Measurements from ENCODE around the gene SMYD4.

Gene SMYD4

GRCh38 chr17:1796800-1797199 is 32.9 kb downstream of the SMYD4 start:
- H3K36me3 ChIP-seq (ENCODE audit: insufficient read depth, low read length): peaks cover 14% of the 10 kb centered on the region
- H3K27me3 ChIP-seq (ENCODE audit: control insufficient read depth, insufficient read depth, low read length): no peaks in the 10 kb centered on the region
- H3K9me3 ChIP-seq (replicated peaks; ENCODE audit: low read length): no peaks in the 10 kb centered on the region
- H3K4me1 ChIP-seq (ENCODE audit: control insufficient read depth, insufficient read depth, low read length): no peaks in the 10 kb centered on the region
- no peak overlapping the region for H3K4me3 ChIP-seq (ENCODE audit: low read length)
- H3K4me2 ChIP-seq (ENCODE audit: low read length): no peak overlapping the region
- H3K9ac ChIP-seq (ENCODE audit: low read depth, low read length): no peak overlapping the region

DNA sequence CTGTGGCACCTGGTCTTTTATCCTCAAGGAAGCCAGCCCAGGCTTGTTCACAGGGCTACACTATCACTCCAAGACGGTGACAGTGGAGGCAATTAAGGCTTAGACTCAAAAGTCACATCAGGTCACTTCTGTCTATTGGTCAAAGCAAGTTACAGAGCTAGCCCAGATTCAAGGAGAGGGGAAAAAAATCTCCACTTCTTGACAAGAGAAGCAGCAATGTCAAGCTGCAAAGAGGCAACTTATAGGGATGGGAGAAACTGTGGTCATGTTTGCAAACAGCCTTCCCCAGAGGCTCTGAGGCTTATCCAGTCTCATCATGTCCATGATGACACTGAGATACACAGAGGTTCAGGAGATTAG is 36.3 kb downstream of the SMYD4 start:
- Histone ChIP-seq H3K4me1 (ENCODE audit: control insufficient read depth, insufficient read depth, low read length) (no peaks in the 10 kb centered on the region), H3K4me3 (ENCODE audit: low read length) (no peak overlapping the region), H3K4me2 (ENCODE audit: low read length) (no peak overlapping the region), H3K27me3 (ENCODE audit: control insufficient read depth, insufficient read depth, low read length) (no peaks in the 10 kb centered on the region), H3K9me3 (replicated peaks; ENCODE audit: low read length) (no peaks in the 10 kb centered on the region), H3K36me3 (ENCODE audit: insufficient read depth, low read length) (no peaks in the 10 kb centered on the region), H3K9ac (ENCODE audit: low read depth, low read length) (no peak overlapping the region)

GRCh38 chr17:1792495-1793446 is 36.9 kb downstream of the SMYD4 start:
- Histone ChIP-seq H3K4me3 (ENCODE audit: low read length) (no peak overlapping the region), H3K4me1 (ENCODE audit: control insufficient read depth, insufficient read depth, low read length) (peaks cover 4% of the 10 kb centered on the region), H3K9me3 (replicated peaks; ENCODE audit: low read length) (no peaks in the 10 kb centered on the region), H3K4me2 (ENCODE audit: low read length) (no peak overlapping the region), H3K27me3 (ENCODE audit: control insufficient read depth, insufficient read depth, low read length) (no peaks in the 10 kb centered on the region), H3K9ac (ENCODE audit: low read depth, low read length) (no peak overlapping the region), H3K36me3 (ENCODE audit: insufficient read depth, low read length) (no peaks in the 10 kb centered on the region)

- H3K27me3 ChIP-seq (ENCODE audit: control insufficient read depth, insufficient read depth, low read length): no peaks in the 10 kb centered on the region
- H3K4me1 ChIP-seq (ENCODE audit: control insufficient read depth, insufficient read depth, low read length): peaks cover 21% of the 10 kb centered on the region
- no peaks in the 10 kb centered on the region for H3K9me3 ChIP-seq (replicated peaks; ENCODE audit: low read length)
- no peak overlapping the region for H3K9ac ChIP-seq (ENCODE audit: low read depth, low read length)
- no peak overlapping the region for H3K4me2 ChIP-seq (ENCODE audit: low read length)
- no peak overlapping the region for H3K4me3 ChIP-seq (ENCODE audit: low read length)
- H3K36me3 ChIP-seq (ENCODE audit: insufficient read depth, low read length): peaks cover 3% of the 10 kb centered on the region
Observed at GRCh38 chr17:1789936-1790335, 39.8 kb downstream of the SMYD4 start.

DNA sequence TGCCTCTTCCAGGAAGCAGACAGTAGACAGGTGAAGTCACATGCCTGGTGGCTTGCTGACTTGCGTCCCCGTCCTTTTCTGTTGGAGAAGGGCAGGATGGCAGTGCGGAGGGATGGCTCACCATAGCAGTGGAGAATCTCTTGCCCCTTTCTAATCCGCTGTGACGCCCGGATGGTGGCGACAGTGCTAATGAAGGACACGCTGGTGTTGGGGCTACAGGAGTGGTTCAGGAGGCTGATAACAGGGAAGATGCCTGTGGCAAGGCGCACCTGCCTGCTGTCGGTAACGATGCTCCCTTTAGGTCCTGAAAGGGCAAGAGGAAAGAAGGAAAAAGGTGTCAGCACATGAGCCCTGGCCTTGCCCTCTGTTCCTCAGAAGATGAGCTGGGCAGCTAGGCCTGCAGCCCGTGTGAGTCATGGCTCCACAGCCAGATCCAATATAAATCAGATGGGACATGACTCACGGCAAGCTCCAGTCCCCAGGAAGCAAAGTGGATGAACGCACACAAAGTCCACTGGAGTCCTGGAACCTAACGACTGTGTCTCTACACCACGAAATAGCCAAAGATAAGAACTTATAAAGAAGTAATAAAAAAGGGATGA is 42.3 kb downstream of the SMYD4 start:
- Histone ChIP-seq H3K4me2 (ENCODE audit: low read length) (peak overlapping the region; percentile 41), H3K9ac (ENCODE audit: low read depth, low read length) (peak overlapping the region; percentile 45), H3K9me3 (replicated peaks; ENCODE audit: low read length) (no peaks in the 10 kb centered on the region), H3K27me3 (ENCODE audit: control insufficient read depth, insufficient read depth, low read length) (no peaks in the 10 kb centered on the region), H3K4me1 (ENCODE audit: control insufficient read depth, insufficient read depth, low read length) (peaks cover 40% of the 10 kb centered on the region), H3K36me3 (ENCODE audit: insufficient read depth, low read length) (peaks cover 3% of the 10 kb centered on the region), H3K4me3 (ENCODE audit: low read length) (peak overlapping the region; percentile 1)

DNA sequence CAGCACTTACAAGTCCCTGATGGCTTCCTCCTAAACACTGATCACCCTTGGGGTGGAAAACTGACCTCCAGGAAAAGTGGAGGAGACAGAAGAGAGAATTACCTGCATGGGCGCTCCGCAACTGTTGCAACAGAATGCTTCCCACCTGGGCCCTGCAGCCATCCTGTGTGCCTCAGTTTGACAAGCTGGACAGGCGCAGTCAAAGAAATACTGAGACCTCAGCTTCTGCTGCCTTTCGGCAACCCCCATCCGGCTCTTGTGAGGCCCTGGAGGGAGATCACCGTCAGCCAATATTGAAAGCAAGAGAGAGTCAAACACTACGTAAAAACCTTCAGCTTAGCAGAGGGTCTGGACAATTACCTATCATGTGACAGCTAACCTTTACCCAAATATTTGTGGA is 43.0 kb downstream of the SMYD4 start:
- peaks cover 47% of the 10 kb centered on the region for H3K4me1 ChIP-seq (ENCODE audit: control insufficient read depth, insufficient read depth, low read length)
- H3K27me3 ChIP-seq (ENCODE audit: control insufficient read depth, insufficient read depth, low read length): no peaks in the 10 kb centered on the region
- H3K9ac ChIP-seq (ENCODE audit: low read depth, low read length): peak overlapping the region; percentile 45
- no peak overlapping the region for H3K4me2 ChIP-seq (ENCODE audit: low read length)
- H3K9me3 ChIP-seq (replicated peaks; ENCODE audit: low read length): no peaks in the 10 kb centered on the region
- no peak overlapping the region for H3K4me3 ChIP-seq (ENCODE audit: low read length)
- H3K36me3 ChIP-seq (ENCODE audit: insufficient read depth, low read length): peaks cover 6% of the 10 kb centered on the region

- no peak overlapping the region for H3K4me3 ChIP-seq (ENCODE audit: low read length)
- H3K9ac ChIP-seq (ENCODE audit: low read depth, low read length): no peak overlapping the region
- H3K27me3 ChIP-seq (ENCODE audit: control insufficient read depth, insufficient read depth, low read length): no peaks in the 10 kb centered on the region
- no peak overlapping the region for H3K4me2 ChIP-seq (ENCODE audit: low read length)
- H3K36me3 ChIP-seq (ENCODE audit: insufficient read depth, low read length): peaks cover 11% of the 10 kb centered on the region
- no peaks in the 10 kb centered on the region for H3K9me3 ChIP-seq (replicated peaks; ENCODE audit: low read length)
- peaks cover 47% of the 10 kb centered on the region for H3K4me1 ChIP-seq (ENCODE audit: control insufficient read depth, insufficient read depth, low read length)
Observed at GRCh38 chr17:1785930-1786329, 43.8 kb downstream of the SMYD4 start.

DNA sequence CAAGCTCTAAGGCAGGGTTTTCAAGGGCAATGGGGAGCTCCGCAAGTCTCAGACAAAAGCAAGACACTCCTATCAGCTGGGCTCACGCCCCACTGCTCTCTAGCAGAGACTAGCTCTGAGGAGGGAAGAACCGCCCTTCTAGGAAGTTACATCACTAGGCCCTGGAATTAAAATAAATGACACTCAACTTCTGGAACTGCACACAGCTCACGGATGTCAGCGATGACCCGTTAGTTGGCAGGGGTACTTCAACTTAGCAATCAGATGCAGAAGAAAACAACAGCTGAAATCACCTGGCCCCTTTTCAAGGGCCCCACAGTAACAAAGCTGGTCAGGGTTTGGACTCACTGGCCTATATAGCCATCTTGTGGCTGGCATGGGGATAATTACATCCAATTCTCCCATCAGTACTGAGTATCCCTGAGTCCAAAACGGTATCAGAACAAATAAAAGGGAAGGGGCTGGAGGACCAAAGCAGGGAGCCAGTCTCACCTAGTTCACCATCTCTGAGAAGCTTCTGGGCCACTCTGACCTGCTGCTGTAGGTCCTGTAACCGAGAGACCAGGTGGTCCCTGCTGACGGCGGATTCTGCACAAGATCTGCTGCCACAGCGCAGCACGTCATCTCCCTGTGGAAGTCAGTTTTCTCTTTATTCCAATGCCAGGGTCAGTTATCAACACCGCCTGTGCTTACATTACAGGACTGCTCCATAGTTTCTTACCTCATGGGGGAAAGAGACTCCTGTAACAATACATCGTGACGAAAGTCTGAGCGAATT is 45.7 kb downstream of the SMYD4 start:
- H3K27me3 ChIP-seq (ENCODE audit: control insufficient read depth, insufficient read depth, low read length): no peaks in the 10 kb centered on the region
- H3K9me3 ChIP-seq (replicated peaks; ENCODE audit: low read length): no peaks in the 10 kb centered on the region
- peak overlapping the region; percentile 84 for H3K9ac ChIP-seq (ENCODE audit: low read depth, low read length)
- peak overlapping the region; percentile 75 for H3K4me2 ChIP-seq (ENCODE audit: low read length)
- peaks cover 11% of the 10 kb centered on the region for H3K36me3 ChIP-seq (ENCODE audit: insufficient read depth, low read length)
- H3K4me3 ChIP-seq (ENCODE audit: low read length): peak overlapping the region; percentile 39
- peaks cover 60% of the 10 kb centered on the region for H3K4me1 ChIP-seq (ENCODE audit: control insufficient read depth, insufficient read depth, low read length)

DNA sequence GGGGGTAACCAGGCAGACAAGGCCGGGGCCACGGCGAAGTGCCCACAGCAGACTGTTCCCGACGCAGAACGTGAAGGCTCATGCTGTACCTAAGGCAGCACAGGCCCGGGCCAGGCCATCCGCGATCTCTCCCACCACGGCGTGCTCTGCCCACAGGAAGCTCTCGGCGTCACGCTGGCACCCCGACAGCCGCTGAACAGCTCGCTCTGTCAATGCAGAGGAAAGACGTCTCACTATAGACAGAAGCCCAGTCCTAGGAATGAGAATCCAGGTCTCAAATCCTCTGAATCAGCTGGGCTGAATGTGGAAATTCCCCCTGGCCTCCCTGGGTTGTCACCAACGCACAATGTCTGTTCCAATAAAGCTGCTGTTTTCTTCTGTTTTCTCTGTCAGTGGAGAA is 46.4 kb downstream of the SMYD4 start:
- peak overlapping the region; percentile 84 for H3K9ac ChIP-seq (ENCODE audit: low read depth, low read length)
- H3K36me3 ChIP-seq (ENCODE audit: insufficient read depth, low read length): peaks cover 17% of the 10 kb centered on the region
- H3K4me3 ChIP-seq (ENCODE audit: low read length): peak overlapping the region; percentile 39
- no peaks in the 10 kb centered on the region for H3K27me3 ChIP-seq (ENCODE audit: control insufficient read depth, insufficient read depth, low read length)
- peaks cover 66% of the 10 kb centered on the region for H3K4me1 ChIP-seq (ENCODE audit: control insufficient read depth, insufficient read depth, low read length)
- no peaks in the 10 kb centered on the region for H3K9me3 ChIP-seq (replicated peaks; ENCODE audit: low read length)
- H3K4me2 ChIP-seq (ENCODE audit: low read length): peak overlapping the region; percentile 75

DNA sequence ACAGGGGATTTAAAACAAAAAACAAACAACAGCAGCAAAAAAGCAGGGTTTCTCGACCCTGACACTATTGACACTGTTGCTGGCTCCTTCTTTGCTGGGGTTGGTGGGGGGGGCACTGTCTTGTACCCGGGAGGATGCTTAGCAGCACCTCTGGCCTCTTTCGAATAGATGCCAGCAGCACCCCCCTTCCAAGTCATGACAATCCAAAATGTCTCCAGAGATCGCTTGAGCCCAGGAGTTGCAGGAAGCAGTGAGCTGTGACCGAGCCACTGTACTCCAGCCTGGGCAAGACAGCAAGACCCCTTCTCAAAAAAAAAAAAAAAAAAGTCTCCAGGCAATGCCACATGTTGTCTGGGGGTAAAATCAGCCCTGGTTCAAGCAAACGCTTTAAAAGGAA is 47.5 kb downstream of the SMYD4 start:
- H3K4me1 ChIP-seq (ENCODE audit: control insufficient read depth, insufficient read depth, low read length): peaks cover 57% of the 10 kb centered on the region
- H3K4me3 ChIP-seq (ENCODE audit: low read length): peak overlapping the region; percentile 39
- no peaks in the 10 kb centered on the region for H3K27me3 ChIP-seq (ENCODE audit: control insufficient read depth, insufficient read depth, low read length)
- peaks cover 25% of the 10 kb centered on the region for H3K36me3 ChIP-seq (ENCODE audit: insufficient read depth, low read length)
- peak overlapping the region; percentile 84 for H3K9ac ChIP-seq (ENCODE audit: low read depth, low read length)
- no peaks in the 10 kb centered on the region for H3K9me3 ChIP-seq (replicated peaks; ENCODE audit: low read length)
- H3K4me2 ChIP-seq (ENCODE audit: low read length): peak overlapping the region; percentile 75

DNA sequence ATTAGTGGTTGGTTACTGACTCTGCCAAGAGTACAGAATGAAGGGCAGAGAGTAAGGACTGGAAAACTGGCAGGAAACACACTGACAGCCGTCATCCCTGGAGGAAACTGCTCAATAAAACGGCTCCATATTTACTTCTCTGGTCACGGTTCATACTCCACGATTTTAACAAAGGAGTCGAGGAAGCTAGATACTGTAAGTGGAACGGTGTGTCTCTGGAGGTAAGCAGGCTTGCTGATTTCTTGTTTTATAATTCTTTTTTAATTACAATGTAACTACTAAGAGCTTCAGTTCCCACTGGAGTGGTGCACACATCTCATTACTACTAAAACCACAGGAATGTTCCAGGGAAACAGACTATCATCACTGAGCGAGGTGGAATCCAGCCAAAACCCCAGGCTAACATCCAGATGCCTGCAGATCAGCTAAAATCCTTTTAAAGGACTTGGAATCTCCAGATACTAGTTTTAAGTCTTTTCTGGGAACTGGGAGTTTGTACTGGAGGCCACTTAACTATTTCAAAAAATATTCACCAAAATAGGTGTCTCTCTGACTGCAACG is 50.1 kb downstream of the SMYD4 start:
- Histone ChIP-seq H3K4me2 (ENCODE audit: low read length) (peak overlapping the region; percentile 70), H3K4me3 (ENCODE audit: low read length) (peak overlapping the region; percentile 46), H3K9me3 (replicated peaks; ENCODE audit: low read length) (no peaks in the 10 kb centered on the region), H3K9ac (ENCODE audit: low read depth, low read length) (peak overlapping the region; percentile 61), H3K36me3 (ENCODE audit: insufficient read depth, low read length) (peaks cover 37% of the 10 kb centered on the region), H3K4me1 (ENCODE audit: control insufficient read depth, insufficient read depth, low read length) (peaks cover 45% of the 10 kb centered on the region), H3K27me3 (ENCODE audit: control insufficient read depth, insufficient read depth, low read length) (no peaks in the 10 kb centered on the region)
